MCF 10A (cell line): ENCODE results near the gene GATB. TPM values are rescaled to one million over a fixed set of nuclear protein-coding genes. Genes with fewer than 3 reads are reported as not detected.
A peak's percentile ranks its signal among the peaks of the same experiment; 100 is the strongest.

Experiments used
- BruUV-seq: library from RNA; stranded (reverse); fragments of 400-500 nt; replicated peaks from 2 replicates; lab custom pipeline; 2021; lab: Mats Ljungman, UMichigan
- CTCF ChIA-PET: fragments of 300-600 bp; sonication (Branson Sonifier 250); formaldehyde crosslinking; extraction: SDS; loops from one replicate; lab custom pipeline; 2021; ENCODE audit warnings: antibody characterized with exemption, inconsistent platforms; lab: Yijun Ruan, JAX
- POLR2A ChIA-PET: fragments of 300-600, 350-650 bp; sonication (Branson Sonifier 250); formaldehyde crosslinking; extraction: SDS; loops from one replicate; lab custom pipeline; 2020; ENCODE audit warnings: antibody characterized with exemption, inconsistent platforms; lab: Yijun Ruan, JAX
- DNase-seq: peaks from one replicate; pipeline ENCODE4 v3.0.0-alpha.2; 2018; ENCODE audit not compliant: unreplicated experiment
- H3K27ac Mint-ChIP-seq: one replicate; pipeline ENCODE4 v1.8.0; 2022; ENCODE audit warnings: mild to moderate bottlenecking, low read depth, mixed read lengths; ENCODE audit not compliant: unreplicated experiment
- H3K27me3 Mint-ChIP-seq: one replicate; pipeline ENCODE4 v1.8.0; 2022; ENCODE audit warnings: mixed read lengths; ENCODE audit not compliant: insufficient read depth, unreplicated experiment
- H3K36me3 Mint-ChIP-seq: one replicate; pipeline ENCODE4 v1.8.0; 2022; ENCODE audit warnings: mild to moderate bottlenecking, moderate library complexity, mixed read lengths; ENCODE audit not compliant: insufficient read depth, unreplicated experiment
- H3K4me1 Mint-ChIP-seq: one replicate; pipeline ENCODE4 v1.8.0; 2022; ENCODE audit warnings: mixed read lengths; ENCODE audit not compliant: insufficient read depth, unreplicated experiment
- H3K4me3 Mint-ChIP-seq: one replicate; pipeline ENCODE4 v1.8.0; 2022; ENCODE audit warnings: mild to moderate bottlenecking, moderate library complexity, mixed read lengths; ENCODE audit not compliant: unreplicated experiment
- H3K9me3 Mint-ChIP-seq: one replicate; pipeline ENCODE4 v1.8.0; 2022; ENCODE audit warnings: mixed read lengths; ENCODE audit not compliant: unreplicated experiment
- CTCF ChIP-seq: fragments of 200-600 bp; IDR thresholded peaks from one replicate; pipeline ENCODE4 v1.8.0; 2022; ENCODE audit warnings: antibody characterized with exemption, mild to moderate bottlenecking; ENCODE audit not compliant: unreplicated experiment
- intact Hi-C: fragments of 100-400 bp; cut with micrococcal nuclease; formaldehyde crosslinking; loops from 2 replicates; pipeline ENCODE4 v1.14.1; 2022
- total RNA-seq: library from RNA; stranded (reverse); gene quantifications from 2 replicates; pipeline ENCODE4 v1.2.3, GENCODE V29; 2022

GATB gene
- total RNA-seq, 1 experiment from 2014 or later: 17.8 TPM

DNA sequence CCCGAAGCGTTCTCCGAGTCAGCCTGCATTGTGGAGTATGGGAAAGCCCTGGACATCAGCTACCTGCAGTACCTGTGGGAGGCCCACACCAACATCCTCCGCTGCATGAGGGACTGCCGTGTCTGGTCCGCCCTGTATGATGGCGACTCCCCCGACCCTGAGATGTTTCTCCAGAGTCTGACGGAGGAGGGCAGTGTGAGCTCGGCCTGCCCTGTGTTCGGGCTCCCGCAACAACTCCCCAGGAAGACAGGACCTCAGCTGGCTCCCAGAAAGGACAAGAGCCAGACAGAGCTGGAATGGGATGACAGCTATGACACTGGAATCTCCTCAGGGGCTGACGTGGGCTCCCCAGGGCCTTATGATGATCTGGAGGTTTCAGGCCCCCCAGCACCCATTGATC lies 111.3 kb downstream of the GATB start:
- no peak for TF ChIP-seq CTCF
- DNase-seq: no peak
- BruUV-seq: no TSS peak
- Mint-ChIP-seq H3K9me3 (no peaks in the 10 kb centered on the region), H3K27me3 (no peaks in the 10 kb centered on the region), H3K4me3 (no peak overlapping the region), H3K4me1 (no peaks in the 10 kb centered on the region), H3K36me3 (peaks cover 11% of the 10 kb centered on the region), H3K27ac (no peak overlapping the region)
- intact Hi-C loops: no loop called here
- ChIA-PET CTCF (interaction anchor here (0.6 to 1.4 kb wide), 3 partner anchors 25 to 673 kb away, joined by 3 to 4 read pairs (median 3); no protein-coding TSS in a partner anchor), POLR2A (interaction anchor here (0.6 to 0.7 kb wide), 4 partner anchors 9 to 508 kb away, joined by 3 to 4 read pairs (median 4); no protein-coding TSS in a partner anchor)

DNA sequence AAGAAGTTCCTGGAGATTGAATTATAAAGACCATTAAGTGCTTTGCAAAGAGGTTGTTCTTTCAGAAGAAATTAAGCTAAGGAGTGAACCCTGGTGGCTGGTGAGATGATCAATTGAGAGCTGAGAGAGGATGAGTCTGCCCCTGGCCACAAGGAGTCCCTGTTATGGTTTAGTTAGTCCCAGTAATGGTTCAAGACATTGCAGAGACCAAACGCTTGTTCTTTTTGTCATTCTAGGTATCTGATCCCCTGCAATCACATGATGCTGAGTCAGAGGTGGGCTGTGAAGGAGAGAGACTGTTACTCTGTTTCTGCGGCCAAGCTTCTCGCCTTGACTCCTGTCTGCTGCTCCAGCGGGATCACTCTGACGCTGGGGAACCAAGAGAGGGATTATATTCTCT lies 114.5 kb downstream of the GATB start:
- DNase-seq: no peak
- Mint-ChIP-seq H3K27ac (no peak overlapping the region), H3K4me1 (peaks cover 12% of the 10 kb centered on the region), H3K36me3 (peaks cover 11% of the 10 kb centered on the region), H3K4me3 (no peak overlapping the region), H3K9me3 (no peaks in the 10 kb centered on the region), H3K27me3 (no peaks in the 10 kb centered on the region)
- no peak for TF ChIP-seq CTCF
- BruUV-seq: no TSS peak
- CTCF ChIA-PET: no interaction called here
- POLR2A ChIA-PET: no interaction called here
- intact Hi-C loops: no loop called here

DNA sequence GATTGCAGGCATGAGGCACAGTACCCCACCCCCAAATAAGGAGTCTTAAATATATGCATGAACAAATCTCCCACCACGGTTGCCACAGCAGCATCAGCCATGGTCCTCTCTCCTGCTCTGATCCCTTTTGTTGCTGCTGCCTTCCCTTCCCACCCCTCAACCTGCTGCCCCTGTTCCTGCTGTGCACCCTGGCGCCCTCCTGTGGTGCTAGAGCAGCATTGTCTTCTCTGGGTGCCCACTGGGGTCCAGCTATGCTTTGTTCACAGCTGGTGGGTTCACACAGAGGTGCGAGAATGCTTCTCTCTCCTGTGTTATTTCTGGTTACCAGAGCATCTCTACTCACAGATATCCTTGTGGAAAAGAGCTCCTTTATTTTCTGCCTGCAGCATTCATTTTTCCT lies 116.2 kb downstream of the GATB start:
- CTCF ChIA-PET: interaction anchor here (0.6 to 1.5 kb wide), 4 partner anchors 50 to 1912 kb away, joined by 3 read pairs; partner anchors contain the start of gene GATB
- BruUV-seq: no TSS peak
- DNase-seq: peak; percentile 38
- no peaks in the 10 kb centered on the region for H3K27me3 Mint-ChIP-seq
- intact Hi-C loops: no loop called here
- POLR2A ChIA-PET: interaction anchor here (0.6 kb wide), 1 partner anchor 103 kb away, joined by 3 read pairs; no protein-coding TSS in a partner anchor
- H3K9me3 Mint-ChIP-seq: no peaks in the 10 kb centered on the region
- H3K4me3 Mint-ChIP-seq: no peak overlapping the region
- TF ChIP-seq CTCF: peak; percentile 39
- no peak overlapping the region for H3K27ac Mint-ChIP-seq
- peaks cover 11% of the 10 kb centered on the region for H3K36me3 Mint-ChIP-seq
- H3K4me1 Mint-ChIP-seq: peaks cover 20% of the 10 kb centered on the region

DNA sequence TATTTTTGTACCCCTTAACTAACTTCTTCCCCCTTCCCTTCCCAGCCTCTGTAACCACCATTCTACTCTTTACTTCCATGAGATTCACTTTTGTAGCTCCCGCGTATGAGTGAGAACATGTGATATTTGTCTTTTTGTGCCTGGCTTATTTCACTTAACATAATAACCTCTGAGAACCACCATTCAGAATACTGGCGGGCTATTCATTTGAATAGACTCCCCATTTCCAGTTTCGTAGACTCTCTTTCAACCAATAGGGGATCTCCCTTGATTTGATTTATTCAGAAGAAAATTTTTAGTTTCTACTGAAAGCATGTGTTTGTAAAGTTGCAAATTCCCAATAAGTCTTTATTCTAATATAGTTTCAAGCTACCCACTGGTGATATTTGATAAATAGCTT lies 117.2 kb downstream of the GATB start:
- Mint-ChIP-seq H3K4me1 (peaks cover 20% of the 10 kb centered on the region), H3K27ac (no peak overlapping the region), H3K36me3 (peaks cover 11% of the 10 kb centered on the region), H3K27me3 (no peaks in the 10 kb centered on the region), H3K9me3 (no peaks in the 10 kb centered on the region), H3K4me3 (no peak overlapping the region)
- CTCF ChIA-PET: interaction anchor here (0.6 to 0.7 kb wide), 2 partner anchors 87 to 291 kb away, joined by 3 read pairs; no protein-coding TSS in a partner anchor
- POLR2A ChIA-PET: interaction anchor here (0.6 kb wide), 1 partner anchor 688 kb away, joined by 3 read pairs; no protein-coding TSS in a partner anchor
- intact Hi-C loops: no loop called here
- no peak for DNase-seq
- no peak for TF ChIP-seq CTCF
- BruUV-seq: no TSS peak
